H1 (cell line): ENCODE results near the gene BTBD8.

ENCODE experiments used
- CTCF ChIP-seq, 3 experiments: IDR thresholded peaks; 1 replicate in 2 of 3; 2 replicates in 1 of 3; pipeline versions ENCODE4 v1.5.1 to v1.6.1; 2011; ENCODE audit warnings: low read length in 3 of 3, mild to moderate bottlenecking in 3 of 3, inconsistent platforms in 2 of 3, low read depth in 1 of 3, moderate library complexity in 1 of 3; ENCODE audit not compliant: insufficient read depth in 1 of 3; ENCODE audit errors: control extremely low read depth in 1 of 3
- GTF2F1 ChIP-seq: IDR thresholded peaks from 2 replicates; pipeline ENCODE4 v1.6.1; 2012; ENCODE audit warnings: low read depth, low read length, improper control_type of control experiment, borderline replicate concordance
- PHF8 ChIP-seq: fragments of 200-600 bp; sonication (generic); conservative IDR thresholded peaks from 2 replicates; pipeline ENCODE4 v1.7.1; 2012; ENCODE audit warnings: low read depth, mild to moderate bottlenecking, inconsistent platforms, low read length, moderate library complexity
- POLR2AphosphoS5 ChIP-seq: IDR thresholded peaks from 2 replicates; pipeline ENCODE4 v1.6.1; 2011; ENCODE audit warnings: low read depth, low read length
- RFX5 ChIP-seq: IDR thresholded peaks from 2 replicates; pipeline ENCODE4 v1.6.1; 2011; ENCODE audit warnings: low read depth, low read length, improper control_type of control experiment, borderline replicate concordance
- SP2 ChIP-seq: IDR thresholded peaks from 2 replicates; pipeline ENCODE4 v1.6.1; 2012; ENCODE audit warnings: mild to moderate bottlenecking, low read length, inconsistent platforms
- SRF ChIP-seq: IDR thresholded peaks from 2 replicates; pipeline ENCODE4 v1.6.1; 2011; ENCODE audit warnings: mild to moderate bottlenecking, low read depth, low read length, moderate library complexity
- TBP ChIP-seq: IDR thresholded peaks from 2 replicates; pipeline ENCODE4 v1.6.1; 2011; ENCODE audit warnings: low read depth, low read length, improper control_type of control experiment

GRCh38 chr1:92192246-92192645 lies 112.1 kb downstream of the BTBD8 start:
- TF ChIP-seq TBP (no peak), CTCF (IDR thresholded peaks at IDR 0.05; ENCODE audit: control extremely low read depth in 1 of 3, insufficient read depth in 1 of 3, low read depth in 1 of 3, low read length in 3 of 3) (no peak), GTF2F1 (no peak), PHF8 (no peak), RFX5 (no peak), SRF (no peak), SP2 (no peak), POLR2AphosphoS5 (no peak)
